Coronary artery (tissue), 2 donors: ENCODE data around the gene LEPR.
A peak's percentile ranks its signal among the peaks of the same experiment; 100 is the strongest.
"Not testable (repeated sequence)": the region's sequence is repeated elsewhere in the genome, so short reads cannot be mapped to it uniquely, and the experiment has no call there.

Experiments
- DNase-seq: peaks from one replicate; pipeline ENCODE4 v3.0.0-alpha.2; 2017; ENCODE audit warnings: low spot score
- H3K27ac ChIP-seq, 2 donors: fragments of 200-600 bp; sonication (generic); one replicate each; pipeline ENCODE4 v1.5.1; 2016 to 2019
- H3K4me3 ChIP-seq: fragments of 200-600 bp; sonication (generic); 2 replicates; pipeline ENCODE4 v1.5.1; 2016; ENCODE audit warnings: mild to moderate bottlenecking, moderate library complexity
- TF ChIP-seq, protein P1 (sequence below): fragments of 200-600 bp; sonication (generic); IDR thresholded peaks from one replicate; pipeline ENCODE4 v1.5.1; 2019; ENCODE audit warnings: antibody characterized with exemption

Gene LEPR, protein sequence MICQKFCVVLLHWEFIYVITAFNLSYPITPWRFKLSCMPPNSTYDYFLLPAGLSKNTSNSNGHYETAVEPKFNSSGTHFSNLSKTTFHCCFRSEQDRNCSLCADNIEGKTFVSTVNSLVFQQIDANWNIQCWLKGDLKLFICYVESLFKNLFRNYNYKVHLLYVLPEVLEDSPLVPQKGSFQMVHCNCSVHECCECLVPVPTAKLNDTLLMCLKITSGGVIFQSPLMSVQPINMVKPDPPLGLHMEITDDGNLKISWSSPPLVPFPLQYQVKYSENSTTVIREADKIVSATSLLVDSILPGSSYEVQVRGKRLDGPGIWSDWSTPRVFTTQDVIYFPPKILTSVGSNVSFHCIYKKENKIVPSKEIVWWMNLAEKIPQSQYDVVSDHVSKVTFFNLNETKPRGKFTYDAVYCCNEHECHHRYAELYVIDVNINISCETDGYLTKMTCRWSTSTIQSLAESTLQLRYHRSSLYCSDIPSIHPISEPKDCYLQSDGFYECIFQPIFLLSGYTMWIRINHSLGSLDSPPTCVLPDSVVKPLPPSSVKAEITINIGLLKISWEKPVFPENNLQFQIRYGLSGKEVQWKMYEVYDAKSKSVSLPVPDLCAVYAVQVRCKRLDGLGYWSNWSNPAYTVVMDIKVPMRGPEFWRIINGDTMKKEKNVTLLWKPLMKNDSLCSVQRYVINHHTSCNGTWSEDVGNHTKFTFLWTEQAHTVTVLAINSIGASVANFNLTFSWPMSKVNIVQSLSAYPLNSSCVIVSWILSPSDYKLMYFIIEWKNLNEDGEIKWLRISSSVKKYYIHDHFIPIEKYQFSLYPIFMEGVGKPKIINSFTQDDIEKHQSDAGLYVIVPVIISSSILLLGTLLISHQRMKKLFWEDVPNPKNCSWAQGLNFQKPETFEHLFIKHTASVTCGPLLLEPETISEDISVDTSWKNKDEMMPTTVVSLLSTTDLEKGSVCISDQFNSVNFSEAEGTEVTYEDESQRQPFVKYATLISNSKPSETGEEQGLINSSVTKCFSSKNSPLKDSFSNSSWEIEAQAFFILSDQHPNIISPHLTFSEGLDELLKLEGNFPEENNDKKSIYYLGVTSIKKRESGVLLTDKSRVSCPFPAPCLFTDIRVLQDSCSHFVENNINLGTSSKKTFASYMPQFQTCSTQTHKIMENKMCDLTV

DNA sequence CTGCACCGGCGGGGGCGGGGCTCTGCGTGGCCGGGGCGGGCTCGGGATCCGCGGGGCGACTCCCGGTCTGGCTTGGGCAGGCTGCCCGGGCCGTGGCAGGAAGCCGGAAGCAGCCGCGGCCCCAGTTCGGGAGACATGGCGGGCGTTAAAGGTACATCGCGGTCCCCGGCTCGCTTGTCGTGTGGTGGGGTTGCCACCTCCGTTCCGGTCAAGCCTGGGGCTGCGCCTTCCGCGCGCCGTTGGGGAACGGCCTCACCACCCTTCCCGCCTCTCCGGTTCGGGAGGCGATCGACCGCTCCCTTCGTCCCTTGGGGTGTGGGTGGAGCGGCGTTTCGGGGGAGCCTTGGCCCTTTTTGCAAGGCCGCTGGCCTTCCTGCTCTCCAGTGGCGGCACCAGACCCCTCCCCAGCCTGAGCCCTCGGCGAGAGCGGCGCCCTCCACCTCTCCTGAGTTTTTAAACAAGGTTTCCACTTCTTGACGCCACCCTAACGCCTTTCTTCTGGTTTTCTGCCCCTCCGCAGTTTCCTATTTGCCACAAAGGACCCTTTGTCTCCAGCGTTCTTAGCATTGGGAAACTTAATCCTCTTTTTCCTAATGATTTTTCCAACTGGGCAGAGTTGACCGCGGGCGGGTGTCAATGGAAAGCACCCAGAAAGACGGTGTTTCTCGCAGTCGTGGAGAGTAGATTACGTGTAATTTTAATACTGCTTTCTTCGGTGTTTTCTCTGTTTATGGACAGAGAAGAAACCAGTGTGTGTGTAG, at the start of gene LEPR, which contains the start of gene LEPROT:
Gene LEPR, plus strand, starts transcription at position 79 of the 761 bp plus-strand sequence. CDS start 144,898 bp downstream, outside the sequence.
Gene LEPROT, plus strand, starts transcription at position 79 of the 761 bp plus-strand sequence. Its CDS starts 57 bp downstream, at position 136.
- H3K4me3 ChIP-seq, result peak within 1 kb of the TSS; percentile 95
- peak within 1 kb of the TSS; percentile 97 to 99 for H3K27ac ChIP-seq
- TF ChIP-seq, protein P1, sequence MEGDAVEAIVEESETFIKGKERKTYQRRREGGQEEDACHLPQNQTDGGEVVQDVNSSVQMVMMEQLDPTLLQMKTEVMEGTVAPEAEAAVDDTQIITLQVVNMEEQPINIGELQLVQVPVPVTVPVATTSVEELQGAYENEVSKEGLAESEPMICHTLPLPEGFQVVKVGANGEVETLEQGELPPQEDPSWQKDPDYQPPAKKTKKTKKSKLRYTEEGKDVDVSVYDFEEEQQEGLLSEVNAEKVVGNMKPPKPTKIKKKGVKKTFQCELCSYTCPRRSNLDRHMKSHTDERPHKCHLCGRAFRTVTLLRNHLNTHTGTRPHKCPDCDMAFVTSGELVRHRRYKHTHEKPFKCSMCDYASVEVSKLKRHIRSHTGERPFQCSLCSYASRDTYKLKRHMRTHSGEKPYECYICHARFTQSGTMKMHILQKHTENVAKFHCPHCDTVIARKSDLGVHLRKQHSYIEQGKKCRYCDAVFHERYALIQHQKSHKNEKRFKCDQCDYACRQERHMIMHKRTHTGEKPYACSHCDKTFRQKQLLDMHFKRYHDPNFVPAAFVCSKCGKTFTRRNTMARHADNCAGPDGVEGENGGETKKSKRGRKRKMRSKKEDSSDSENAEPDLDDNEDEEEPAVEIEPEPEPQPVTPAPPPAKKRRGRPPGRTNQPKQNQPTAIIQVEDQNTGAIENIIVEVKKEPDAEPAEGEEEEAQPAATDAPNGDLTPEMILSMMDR, result no peak
- DNase-seq, result no peak

GRCh38 chr1:65371544-65371943, 48.9 kb upstream of the LEPR start:
- TF ChIP-seq, protein P1, result no peak
- no peak for DNase-seq
- no peak overlapping the region for H3K4me3 ChIP-seq
- no peak overlapping the region for H3K27ac ChIP-seq

DNA sequence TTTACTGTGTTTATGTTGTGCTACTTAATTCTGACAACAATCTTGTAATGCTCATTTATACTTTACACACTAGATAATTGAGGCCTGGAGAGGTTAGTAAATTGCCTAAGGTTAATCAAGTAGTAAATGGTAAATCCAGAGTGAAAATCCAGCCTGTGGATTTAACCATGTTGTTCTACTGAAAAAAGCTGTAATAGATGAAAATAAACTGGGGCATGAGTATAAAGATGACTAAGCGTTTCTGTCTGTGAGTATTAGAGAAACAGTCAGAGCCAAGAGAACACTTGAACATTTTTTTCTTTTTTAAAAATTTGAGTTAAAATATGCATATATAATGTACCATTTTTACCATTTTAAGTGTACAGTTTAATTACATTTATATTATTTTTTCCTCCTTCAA, 47.9 kb upstream of the LEPR start:
- TF ChIP-seq, protein P1, result no peak
- no peak overlapping the region for H3K27ac ChIP-seq
- H3K4me3 ChIP-seq, result no peak overlapping the region
- no peak for DNase-seq

- no peak overlapping the region for H3K27ac ChIP-seq
- TF ChIP-seq, protein P1, result no peak
- H3K4me3 ChIP-seq, result no peak overlapping the region
- DNase-seq, result no peak
Observed at GRCh38 chr1:65377496-65378246, 42.8 kb upstream of the LEPR start.

DNA sequence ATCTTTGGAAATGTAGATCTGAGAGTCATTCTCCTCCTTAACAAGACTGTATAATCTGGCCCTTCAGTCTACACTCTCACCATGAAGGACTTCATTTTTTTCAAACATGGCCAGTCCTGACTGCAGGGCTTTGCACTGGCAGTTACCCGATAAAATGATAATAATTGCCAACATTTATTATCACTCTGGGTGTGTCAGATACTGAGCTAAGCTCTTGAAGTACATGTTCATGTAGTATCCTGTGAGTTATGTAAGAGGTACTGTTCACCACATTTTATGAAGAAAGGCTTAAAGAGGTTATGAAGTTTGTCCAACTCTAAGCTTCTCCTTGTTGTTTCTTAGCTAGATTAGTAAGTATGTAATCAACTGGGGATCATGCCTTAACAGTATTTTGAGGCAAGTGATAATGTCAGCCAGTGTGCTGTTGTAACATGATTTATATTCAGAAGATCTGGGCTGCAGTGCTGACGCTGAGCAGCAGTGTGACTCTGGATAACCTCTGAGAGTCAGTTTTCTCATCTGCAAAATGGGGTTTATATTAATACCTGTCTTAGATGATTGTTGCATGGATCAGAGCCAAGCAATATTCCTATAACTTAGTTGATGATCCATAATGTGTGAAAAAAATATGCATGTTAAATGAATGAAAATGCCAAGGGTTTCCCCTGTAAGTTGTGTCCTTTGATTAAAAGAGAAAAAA, 42.1 kb upstream of the LEPR start:
- no peak overlapping the region for H3K27ac ChIP-seq
- no peak for DNase-seq
- TF ChIP-seq, protein P1, result no peak

GRCh38 chr1:65384426-65384825, 36.0 kb upstream of the LEPR start:
- not testable (repeated sequence) for H3K27ac ChIP-seq, H3K4me3 ChIP-seq, DNase-seq

More for the DNA sequence above, 42.1 kb upstream of the LEPR start:
- no peak overlapping the region for H3K4me3 ChIP-seq
